Measurements from ENCODE around the gene ZNF385D. TPM values are rescaled to one million over a fixed set of nuclear protein-coding genes. Genes with fewer than 3 reads are reported as not detected.
A peak's percentile ranks its signal among the peaks of the same experiment; 100 is the strongest.

The ZNF385D gene
- total RNA-seq, 1 donor from 2014 or later: 42.9 TPM

DNA sequence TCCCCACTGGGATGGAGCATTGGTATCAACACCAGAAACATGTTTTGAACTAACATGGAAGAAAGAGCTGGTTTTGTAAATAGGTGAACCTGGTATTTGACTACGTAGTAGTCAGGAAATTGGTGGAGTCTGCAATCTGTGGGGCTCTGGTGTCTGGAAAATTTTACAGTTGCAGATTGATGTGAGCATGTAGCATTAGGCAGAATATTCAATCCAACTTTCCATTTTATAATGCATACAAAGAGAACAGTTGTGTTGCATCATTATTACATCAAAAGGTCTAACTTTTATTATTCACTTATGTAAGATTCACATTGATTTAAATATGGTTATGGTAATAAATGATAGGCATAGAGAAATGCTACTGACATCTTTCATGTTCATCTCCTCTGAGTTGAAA is 340.0 kb downstream of the ZNF385D start:
- TF ChIP-seq CTCF (IDR thresholded peaks at IDR 0.05; ENCODE audit: partially characterized antibody, unreplicated experiment): no peak
- Mint-ChIP-seq H3K27ac (ENCODE audit: unreplicated experiment) (no peak overlapping the region), H3K9me3 (ENCODE audit: unreplicated experiment) (no peaks in the 10 kb centered on the region), H3K4me1 (ENCODE audit: low read depth, unreplicated experiment) (no peaks in the 10 kb centered on the region), H3K36me3 (ENCODE audit: unreplicated experiment) (no peaks in the 10 kb centered on the region), H3K27me3 (ENCODE audit: unreplicated experiment) (peaks cover 2% of the 10 kb centered on the region), H3K4me3 (ENCODE audit: unreplicated experiment) (no peak overlapping the region)
- DNase-seq: no peak

GRCh38 chr3:21409401-21409800 is 341.6 kb downstream of the ZNF385D start:
- Mint-ChIP-seq H3K9me3 (ENCODE audit: unreplicated experiment) (no peaks in the 10 kb centered on the region), H3K36me3 (ENCODE audit: unreplicated experiment) (peaks cover 5% of the 10 kb centered on the region), H3K4me3 (ENCODE audit: unreplicated experiment) (no peak overlapping the region), H3K27me3 (ENCODE audit: unreplicated experiment) (peaks cover 2% of the 10 kb centered on the region), H3K27ac (ENCODE audit: unreplicated experiment) (no peak overlapping the region), H3K4me1 (ENCODE audit: low read depth, unreplicated experiment) (no peaks in the 10 kb centered on the region)
- no peak for DNase-seq
- no peak for TF ChIP-seq CTCF (IDR thresholded peaks at IDR 0.05; ENCODE audit: partially characterized antibody, unreplicated experiment)

DNA sequence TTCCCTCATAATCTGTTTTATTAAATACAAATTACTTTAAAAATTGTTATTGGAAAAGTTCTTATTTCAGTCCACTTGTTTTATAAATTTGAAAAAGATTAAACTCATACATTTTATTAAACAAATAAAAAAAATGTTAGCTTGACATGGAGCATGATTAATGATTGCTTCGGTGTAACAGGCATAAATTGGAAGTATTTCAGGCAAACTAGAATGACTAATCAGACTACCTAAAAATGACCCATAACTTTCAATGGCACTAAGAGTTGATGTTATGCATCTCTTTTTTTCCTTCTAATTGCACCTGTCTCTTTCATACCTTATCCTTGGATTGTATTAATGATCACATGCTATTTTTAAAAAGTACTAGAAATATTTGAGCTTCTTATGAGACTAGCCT is 343.3 kb downstream of the ZNF385D start:
- DNase-seq: no peak
- Mint-ChIP-seq H3K27me3 (ENCODE audit: unreplicated experiment) (peaks cover 2% of the 10 kb centered on the region), H3K9me3 (ENCODE audit: unreplicated experiment) (no peaks in the 10 kb centered on the region), H3K4me3 (ENCODE audit: unreplicated experiment) (no peak overlapping the region), H3K27ac (ENCODE audit: unreplicated experiment) (no peak overlapping the region), H3K4me1 (ENCODE audit: low read depth, unreplicated experiment) (no peaks in the 10 kb centered on the region), H3K36me3 (ENCODE audit: unreplicated experiment) (peaks cover 6% of the 10 kb centered on the region)
- no peak for TF ChIP-seq CTCF (IDR thresholded peaks at IDR 0.05; ENCODE audit: partially characterized antibody, unreplicated experiment)

DNA sequence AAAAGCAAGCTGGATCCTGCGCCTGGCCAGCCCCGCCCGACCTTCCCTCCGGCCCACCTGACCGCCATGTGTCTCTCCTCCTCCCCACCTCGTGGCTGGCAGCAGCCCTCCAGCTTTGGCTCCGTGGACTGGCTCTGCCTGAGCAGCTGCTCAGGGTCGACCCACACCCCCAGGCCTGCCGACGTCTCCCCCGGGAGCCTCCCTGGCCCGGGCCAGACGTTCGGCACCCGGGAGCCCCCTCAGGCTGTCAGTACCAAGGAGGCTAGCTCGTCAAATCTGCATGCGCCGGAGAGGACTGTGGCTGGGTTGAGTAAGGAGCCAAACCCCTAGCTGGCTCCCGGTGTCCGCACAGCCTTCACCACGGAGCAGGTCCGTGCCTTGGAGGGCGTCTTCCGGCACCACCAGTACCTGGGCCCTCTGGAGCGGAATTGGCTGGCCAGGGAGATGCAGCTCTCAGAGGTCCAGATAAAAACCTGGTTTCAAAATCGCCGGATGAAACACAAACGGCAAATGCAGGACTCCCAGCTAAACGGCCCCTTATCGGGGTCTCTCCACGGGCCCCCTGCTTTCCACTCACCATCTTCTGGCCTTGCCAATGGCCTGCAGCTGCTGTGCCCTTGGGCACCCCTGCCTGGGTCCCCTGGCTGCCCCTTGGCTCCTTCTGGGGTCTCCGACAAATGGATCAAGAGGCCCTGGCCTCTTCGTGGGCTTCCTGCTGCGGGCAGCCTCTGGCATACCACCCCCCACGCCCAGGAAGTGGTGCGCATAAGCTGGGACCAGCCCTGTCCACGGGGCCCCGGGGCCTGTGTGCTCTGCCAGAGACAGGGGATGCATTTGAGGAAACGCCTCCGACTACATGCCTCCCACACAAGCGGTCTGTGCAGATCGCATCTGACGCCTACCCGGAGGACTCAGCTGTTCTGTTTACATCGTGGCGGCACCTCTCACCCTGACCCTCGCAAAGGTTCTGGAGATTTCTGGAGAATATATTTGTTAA is 345.0 kb downstream of the ZNF385D start:
- peaks cover 6% of the 10 kb centered on the region for H3K36me3 Mint-ChIP-seq (ENCODE audit: unreplicated experiment)
- no peak overlapping the region for H3K4me3 Mint-ChIP-seq (ENCODE audit: unreplicated experiment)
- peak; percentile 12 for DNase-seq
- H3K4me1 Mint-ChIP-seq (ENCODE audit: low read depth, unreplicated experiment): no peaks in the 10 kb centered on the region
- peaks cover under 1% of the 10 kb centered on the region for H3K27me3 Mint-ChIP-seq (ENCODE audit: unreplicated experiment)
- no peak overlapping the region for H3K27ac Mint-ChIP-seq (ENCODE audit: unreplicated experiment)
- H3K9me3 Mint-ChIP-seq (ENCODE audit: unreplicated experiment): no peaks in the 10 kb centered on the region
- no peak for TF ChIP-seq CTCF (IDR thresholded peaks at IDR 0.05; ENCODE audit: partially characterized antibody, unreplicated experiment)

DNA sequence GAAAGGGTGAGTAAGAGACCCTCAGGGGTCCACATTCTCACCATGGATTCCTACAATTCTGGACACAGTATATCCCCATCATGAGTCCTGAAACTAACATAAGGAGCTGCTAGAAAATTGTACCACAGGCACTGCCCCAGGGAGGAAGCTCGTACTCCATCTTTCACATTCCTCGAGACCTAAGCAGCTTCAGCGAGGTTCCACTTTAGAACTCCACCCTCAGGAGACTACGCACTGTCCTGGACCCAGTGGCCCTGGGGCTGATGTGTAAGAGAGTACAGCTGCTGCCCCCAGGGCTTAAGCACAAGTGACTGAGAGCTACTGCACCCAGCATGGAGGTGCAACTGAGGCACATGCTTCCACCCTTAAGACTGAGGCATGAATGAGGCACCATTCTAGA is 352.5 kb downstream of the ZNF385D start:
- no peak for TF ChIP-seq CTCF (IDR thresholded peaks at IDR 0.05; ENCODE audit: partially characterized antibody, unreplicated experiment)
- Mint-ChIP-seq H3K27me3 (ENCODE audit: unreplicated experiment) (no peaks in the 10 kb centered on the region), H3K27ac (ENCODE audit: unreplicated experiment) (no peak overlapping the region), H3K4me3 (ENCODE audit: unreplicated experiment) (no peak overlapping the region), H3K9me3 (ENCODE audit: unreplicated experiment) (no peaks in the 10 kb centered on the region), H3K36me3 (ENCODE audit: unreplicated experiment) (no peaks in the 10 kb centered on the region), H3K4me1 (ENCODE audit: low read depth, unreplicated experiment) (no peaks in the 10 kb centered on the region)
- no peak for DNase-seq

Data from glutamatergic neuron (in vitro differentiated cells).